H9 (cell line): Measurements from ENCODE around the gene ZRANB3. TPM values are rescaled to one million over a fixed set of nuclear protein-coding genes. Genes with fewer than 3 reads are reported as not detected.

Experiments used
- DNase-seq: peaks from one replicate; pipeline ENCODE4 v3.0.0-alpha.2; 2017
- H2AFZ ChIP-seq: one replicate; pipeline ENCODE4 v1.6.1; 2013; ENCODE audit warnings: mild to moderate bottlenecking, low read length, control low read depth, moderate library complexity
- H2AK5ac ChIP-seq: 2 replicates; pipeline ENCODE4 v1.6.1; 2013; ENCODE audit warnings: low read length, control low read depth, mixed read lengths; ENCODE audit not compliant: insufficient read length
- H2BK120ac ChIP-seq: one replicate; pipeline ENCODE4 v1.6.1; 2013; ENCODE audit warnings: low read depth, mild to moderate bottlenecking, low read length, control low read depth, inconsistent platforms; ENCODE audit not compliant: poor library complexity, severe bottlenecking
- H2BK12ac ChIP-seq: 2 replicates; pipeline ENCODE4 v1.6.1; 2013; ENCODE audit warnings: low read length, control low read depth, mixed read lengths, low read depth; ENCODE audit not compliant: insufficient read length
- H2BK15ac ChIP-seq: 2 replicates; pipeline ENCODE4 v1.6.1; 2013; ENCODE audit warnings: low read depth, low read length, control low read depth
- H2BK20ac ChIP-seq: one replicate; pipeline ENCODE4 v1.6.1; 2013; ENCODE audit warnings: low read depth, mild to moderate bottlenecking, low read length, control low read depth, inconsistent platforms; ENCODE audit not compliant: poor library complexity, severe bottlenecking
- H2BK5ac ChIP-seq: 2 replicates; pipeline ENCODE4 v1.6.1; 2013; ENCODE audit warnings: low read length, control low read depth, mixed read lengths; ENCODE audit not compliant: insufficient read length
- H3K14ac ChIP-seq: 2 replicates; pipeline ENCODE4 v1.6.1; 2013; ENCODE audit warnings: low read length, control low read depth; ENCODE audit not compliant: insufficient read depth
- H3K18ac ChIP-seq: 2 replicates; pipeline ENCODE4 v1.6.1; 2013; ENCODE audit warnings: low read depth, mild to moderate bottlenecking, mixed read lengths, low read length, control low read depth; ENCODE audit not compliant: insufficient read length
- H3K23ac ChIP-seq: 2 replicates; pipeline ENCODE4 v1.6.1; 2013; ENCODE audit warnings: low read length, control low read depth, mixed read lengths, low read depth; ENCODE audit not compliant: insufficient read length
- H3K23me2 ChIP-seq: 2 replicates; pipeline ENCODE4 v1.6.1; 2013; ENCODE audit warnings: low read depth, mild to moderate bottlenecking, mixed read lengths, low read length, control low read depth; ENCODE audit not compliant: insufficient read length, poor library complexity, severe bottlenecking
- H3K27ac ChIP-seq: 2 replicates; pipeline ENCODE4 v1.5.1; 2013; ENCODE audit warnings: low read length, control low read depth, mixed read lengths, low read depth; ENCODE audit not compliant: insufficient read length
- H3K27me3 ChIP-seq: 2 replicates; pipeline ENCODE4 v1.6.1; 2013; ENCODE audit warnings: low read length, control low read depth, inconsistent platforms; ENCODE audit not compliant: insufficient read depth
- H3K4ac ChIP-seq: 2 replicates; pipeline ENCODE4 v1.6.1; 2013; ENCODE audit warnings: low read depth, mild to moderate bottlenecking, control low read depth, inconsistent platforms, low read length, moderate library complexity
- H3K4me1 ChIP-seq: 2 replicates; pipeline ENCODE4 v1.6.1; 2013; ENCODE audit warnings: low read length, control low read depth, inconsistent platforms; ENCODE audit not compliant: insufficient read depth
- H3K4me2 ChIP-seq: 2 replicates; pipeline ENCODE4 v1.6.1; 2013; ENCODE audit warnings: low read length, control low read depth, mixed read lengths; ENCODE audit not compliant: insufficient read length, insufficient read depth
- H3K56ac ChIP-seq: 2 replicates; pipeline ENCODE4 v1.6.1; 2013; ENCODE audit warnings: low read depth, mild to moderate bottlenecking, mixed read lengths, low read length, control low read depth; ENCODE audit not compliant: insufficient read length
- H3K79me1 ChIP-seq: 2 replicates; pipeline ENCODE4 v1.6.1; 2013; ENCODE audit warnings: low read depth, mild to moderate bottlenecking, moderate library complexity, low read length, control low read depth, inconsistent platforms; ENCODE audit not compliant: insufficient read depth, poor library complexity, severe bottlenecking
- H3K79me2 ChIP-seq: 2 replicates; pipeline ENCODE4 v1.6.1; 2013; ENCODE audit warnings: low read length, control low read depth, inconsistent platforms; ENCODE audit not compliant: insufficient read depth
- H3K9ac ChIP-seq: 2 replicates; pipeline ENCODE4 v1.6.1; 2013; ENCODE audit warnings: low read length, control low read depth, mixed read lengths; ENCODE audit not compliant: insufficient read length; ENCODE audit errors: extremely low read depth
- H3K9me3 ChIP-seq: one replicate; pipeline ENCODE4 v1.6.1; 2013; ENCODE audit warnings: low read depth, low read length, inconsistent platforms; ENCODE audit not compliant: control insufficient read depth
- H3T11ph ChIP-seq: one replicate; pipeline ENCODE4 v1.6.1; 2013; ENCODE audit warnings: mild to moderate bottlenecking, low read length, control low read depth, inconsistent platforms
- H4K20me1 ChIP-seq: one replicate; pipeline ENCODE4 v1.6.1; 2013; ENCODE audit not compliant: control insufficient read depth, insufficient read length, insufficient read depth
- H4K5ac ChIP-seq: 2 replicates; pipeline ENCODE4 v1.6.1; 2013; ENCODE audit warnings: low read depth, mild to moderate bottlenecking, mixed read lengths, low read length, control low read depth; ENCODE audit not compliant: insufficient read length
- H4K8ac ChIP-seq: replicated peaks from 2 replicates; pipeline ENCODE4 v1.6.1; 2013; ENCODE audit warnings: low read length, control low read depth, mixed read lengths, low read depth; ENCODE audit not compliant: insufficient read length
- H4K91ac ChIP-seq: 2 replicates; pipeline ENCODE4 v1.6.1; 2013; ENCODE audit warnings: low read depth, mild to moderate bottlenecking, moderate library complexity, mixed read lengths, low read length, control low read depth; ENCODE audit not compliant: insufficient read length
- H3K27ac Mint-ChIP-seq, 3 experiments: 2 replicates in 2 of 3; 3 replicates in 1 of 3; pipeline ENCODE4 v1.8.0; 2020 to 2021; ENCODE audit warnings: mixed read lengths in 3 of 3, mild to moderate bottlenecking in 1 of 3, moderate library complexity in 1 of 3
- H3K27me3 Mint-ChIP-seq: 2 replicates; pipeline ENCODE4 v1.8.0; 2021; ENCODE audit warnings: low read depth, mild to moderate bottlenecking, moderate library complexity, mixed read lengths
- H3K36me3 Mint-ChIP-seq, 3 experiments: 2 replicates in 2 of 3; 3 replicates in 1 of 3; pipeline ENCODE4 v1.8.0; 2020 to 2021; ENCODE audit warnings: low read depth in 3 of 3, mixed read lengths in 3 of 3; ENCODE audit not compliant: insufficient read depth in 1 of 3
- H3K4me1 Mint-ChIP-seq, 2 experiments: 2 replicates each; pipeline ENCODE4 v1.8.0; 2020; ENCODE audit warnings: mixed read lengths in 2 of 2
- H3K4me3 Mint-ChIP-seq, 2 experiments: 2 replicates in 1 of 2; 3 replicates in 1 of 2; pipeline ENCODE4 v1.8.0; 2020 to 2021; ENCODE audit warnings: mild to moderate bottlenecking in 2 of 2, mixed read lengths in 2 of 2, moderate library complexity in 1 of 2
- H3K9me3 Mint-ChIP-seq, 2 experiments: 2 replicates in 1 of 2; 3 replicates in 1 of 2; pipeline ENCODE4 v1.8.0; 2020; ENCODE audit warnings: mild to moderate bottlenecking in 2 of 2, mixed read lengths in 2 of 2, moderate library complexity in 1 of 2
- WGBS: extraction: QIAGEN DNeasy Blood & Tissue Kit; methylation state at CpG from one replicate; pipeline ENCODE4 v1.1.7; 2013; ENCODE audit warnings: missing lambda C conversion rate, low lambda C conversion rate, mixed read lengths; ENCODE audit not compliant: insufficient read length; ENCODE audit errors: extremely low coverage; 5-methylcytosine and 5-hydroxymethylcytosine counted together
- total RNA-seq: library from RNA; stranded (reverse); gene quantifications from 2 replicates; pipeline ENCODE4 v1.2.1, GENCODE V29; 2021
- TF ChIP-seq, protein P1 (sequence below): fragments of 200-600 bp; sonication (generic); conservative IDR thresholded peaks from 3 replicates; pipeline ENCODE4 v1.8.0; 2021; ENCODE audit warnings: antibody characterized with exemption, mild to moderate bottlenecking

ZRANB3 gene
- total RNA-seq, 1 experiment from 2014 or later: 16.7 TPM

- no peak overlapping the region for H3K4ac ChIP-seq
- no peaks in the 10 kb centered on the region for H3K79me1 ChIP-seq
- H3K4me2 ChIP-seq: no peak overlapping the region
- no peaks in the 10 kb centered on the region for H3K27me3 ChIP-seq
- TF ChIP-seq, protein P1, sequence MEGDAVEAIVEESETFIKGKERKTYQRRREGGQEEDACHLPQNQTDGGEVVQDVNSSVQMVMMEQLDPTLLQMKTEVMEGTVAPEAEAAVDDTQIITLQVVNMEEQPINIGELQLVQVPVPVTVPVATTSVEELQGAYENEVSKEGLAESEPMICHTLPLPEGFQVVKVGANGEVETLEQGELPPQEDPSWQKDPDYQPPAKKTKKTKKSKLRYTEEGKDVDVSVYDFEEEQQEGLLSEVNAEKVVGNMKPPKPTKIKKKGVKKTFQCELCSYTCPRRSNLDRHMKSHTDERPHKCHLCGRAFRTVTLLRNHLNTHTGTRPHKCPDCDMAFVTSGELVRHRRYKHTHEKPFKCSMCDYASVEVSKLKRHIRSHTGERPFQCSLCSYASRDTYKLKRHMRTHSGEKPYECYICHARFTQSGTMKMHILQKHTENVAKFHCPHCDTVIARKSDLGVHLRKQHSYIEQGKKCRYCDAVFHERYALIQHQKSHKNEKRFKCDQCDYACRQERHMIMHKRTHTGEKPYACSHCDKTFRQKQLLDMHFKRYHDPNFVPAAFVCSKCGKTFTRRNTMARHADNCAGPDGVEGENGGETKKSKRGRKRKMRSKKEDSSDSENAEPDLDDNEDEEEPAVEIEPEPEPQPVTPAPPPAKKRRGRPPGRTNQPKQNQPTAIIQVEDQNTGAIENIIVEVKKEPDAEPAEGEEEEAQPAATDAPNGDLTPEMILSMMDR: no peak
- peaks cover 13 to 21% of the 10 kb centered on the region in 2 experiments; a peak in 4 of 5 replicates for H3K9me3 Mint-ChIP-seq
- no peak overlapping the region for H2BK120ac ChIP-seq
- no peak overlapping the region for H3K9ac ChIP-seq
- no peaks in the 10 kb centered on the region for H3K9me3 ChIP-seq
- no peak overlapping the region for H4K91ac ChIP-seq
- H3K79me2 ChIP-seq: no peaks in the 10 kb centered on the region
- no CpG with 5 or more reads among the region's 4 CpGs for WGBS
- H4K20me1 ChIP-seq: no peaks in the 10 kb centered on the region
- no peak overlapping the region for H3K56ac ChIP-seq
- H3K18ac ChIP-seq: no peak overlapping the region
- no peak overlapping the region for H4K5ac ChIP-seq
- H3K14ac ChIP-seq: no peak overlapping the region
- H3K36me3 Mint-ChIP-seq: peaks cover 3 to 17% (median 6%) of the 10 kb centered on the region in 3 experiments; a peak in 5 of 7 replicates
- no peak overlapping the region for H2AFZ ChIP-seq
- H2BK5ac ChIP-seq: no peak overlapping the region
- H3K4me1 ChIP-seq: peaks cover 2% of the 10 kb centered on the region; the same call in 1 of the 2 replicates
- H3T11ph ChIP-seq: no peak overlapping the region
- no peaks in the 10 kb centered on the region for H3K23me2 ChIP-seq
- H3K27ac Mint-ChIP-seq: no peak overlapping the region
- H3K4me3 Mint-ChIP-seq: no peak overlapping the region
- no peak for DNase-seq
- no peak overlapping the region for H3K27ac ChIP-seq
- H2AK5ac ChIP-seq: no peak overlapping the region
- no peaks in the 10 kb centered on the region for H3K27me3 Mint-ChIP-seq
- H3K4me1 Mint-ChIP-seq: peaks cover 3 to 4% of the 10 kb centered on the region in 2 experiments; a peak in 3 of 4 replicates
- H4K8ac ChIP-seq: no peak overlapping the region
- H2BK12ac ChIP-seq: no peak overlapping the region
- no peak overlapping the region for H2BK15ac ChIP-seq
- H3K23ac ChIP-seq: no peak overlapping the region
- no peak overlapping the region for H2BK20ac ChIP-seq
Observed at GRCh38 chr2:135304694-135305093, 226.3 kb downstream of the ZRANB3 start.
